Uterus (tissue), 2 donors: Measurements from ENCODE around the gene PLSCR4.

Source experiments
- POLR2A ChIP-seq, 2 donors: fragments of 450-650 bp; IDR thresholded peaks; one replicate each; pipeline ENCODE4 v1.6.1; 2016; ENCODE audit warnings: antibody characterized with exemption in 2 of 2, mild to moderate bottlenecking in 1 of 2, moderate library complexity in 1 of 2
- TF ChIP-seq, protein P1 (sequence below), 4 experiments: fragments of 200-600 bp in 2 of 4; fragments of 450-650 bp in 2 of 4; sonication (generic) in 2 of 4; IDR thresholded peaks; one replicate each; pipeline ENCODE4 v1.5.1; 2016 to 2019; ENCODE audit warnings: antibody characterized with exemption in 4 of 4, mild to moderate bottlenecking in 2 of 4, moderate library complexity in 1 of 4

DNA sequence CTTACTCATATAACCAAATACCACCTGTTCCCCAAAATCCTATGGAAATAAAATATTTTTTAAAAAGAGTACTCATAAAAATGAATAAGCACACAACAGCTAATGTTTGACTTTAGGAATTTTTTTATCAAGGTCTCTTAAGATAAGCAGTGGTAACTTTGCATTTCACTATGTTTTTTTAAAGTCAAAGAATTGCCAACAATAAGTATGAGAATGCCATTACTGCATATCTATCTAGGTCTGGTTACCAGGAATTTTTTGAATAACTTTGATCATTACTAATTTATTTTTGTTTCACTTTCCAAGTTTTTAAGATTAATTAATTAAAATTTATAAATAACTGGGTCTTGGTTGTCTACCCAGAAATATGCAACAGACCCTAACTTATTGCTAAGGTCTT lies 41.5 kb downstream of the PLSCR4 start:
- TF ChIP-seq, protein P1, sequence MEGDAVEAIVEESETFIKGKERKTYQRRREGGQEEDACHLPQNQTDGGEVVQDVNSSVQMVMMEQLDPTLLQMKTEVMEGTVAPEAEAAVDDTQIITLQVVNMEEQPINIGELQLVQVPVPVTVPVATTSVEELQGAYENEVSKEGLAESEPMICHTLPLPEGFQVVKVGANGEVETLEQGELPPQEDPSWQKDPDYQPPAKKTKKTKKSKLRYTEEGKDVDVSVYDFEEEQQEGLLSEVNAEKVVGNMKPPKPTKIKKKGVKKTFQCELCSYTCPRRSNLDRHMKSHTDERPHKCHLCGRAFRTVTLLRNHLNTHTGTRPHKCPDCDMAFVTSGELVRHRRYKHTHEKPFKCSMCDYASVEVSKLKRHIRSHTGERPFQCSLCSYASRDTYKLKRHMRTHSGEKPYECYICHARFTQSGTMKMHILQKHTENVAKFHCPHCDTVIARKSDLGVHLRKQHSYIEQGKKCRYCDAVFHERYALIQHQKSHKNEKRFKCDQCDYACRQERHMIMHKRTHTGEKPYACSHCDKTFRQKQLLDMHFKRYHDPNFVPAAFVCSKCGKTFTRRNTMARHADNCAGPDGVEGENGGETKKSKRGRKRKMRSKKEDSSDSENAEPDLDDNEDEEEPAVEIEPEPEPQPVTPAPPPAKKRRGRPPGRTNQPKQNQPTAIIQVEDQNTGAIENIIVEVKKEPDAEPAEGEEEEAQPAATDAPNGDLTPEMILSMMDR (IDR thresholded peaks at IDR 0.05), result no peak
- no peak for TF ChIP-seq POLR2A (IDR thresholded peaks at IDR 0.05)
